ENCODE measurements around the gene TP53TG5. TPM values are rescaled to one million over a fixed set of nuclear protein-coding genes. Genes with fewer than 3 reads are reported as not detected.

Gene TP53TG5
- total and polyA plus RNA-seq, 2 of the 8 experiments (the other 6 are each of a cell fraction or from before 2014, with no cell fraction given): not detected

GRCh38 chr20:45427236-45428149, 49.4 kb upstream of the TP53TG5 start (continued):
- no peak for TF ChIP-seq CHD7 (IDR thresholded peaks at IDR 0.05; ENCODE audit: insufficient replicate concordance, low read length)
- TF ChIP-seq, protein P1, sequence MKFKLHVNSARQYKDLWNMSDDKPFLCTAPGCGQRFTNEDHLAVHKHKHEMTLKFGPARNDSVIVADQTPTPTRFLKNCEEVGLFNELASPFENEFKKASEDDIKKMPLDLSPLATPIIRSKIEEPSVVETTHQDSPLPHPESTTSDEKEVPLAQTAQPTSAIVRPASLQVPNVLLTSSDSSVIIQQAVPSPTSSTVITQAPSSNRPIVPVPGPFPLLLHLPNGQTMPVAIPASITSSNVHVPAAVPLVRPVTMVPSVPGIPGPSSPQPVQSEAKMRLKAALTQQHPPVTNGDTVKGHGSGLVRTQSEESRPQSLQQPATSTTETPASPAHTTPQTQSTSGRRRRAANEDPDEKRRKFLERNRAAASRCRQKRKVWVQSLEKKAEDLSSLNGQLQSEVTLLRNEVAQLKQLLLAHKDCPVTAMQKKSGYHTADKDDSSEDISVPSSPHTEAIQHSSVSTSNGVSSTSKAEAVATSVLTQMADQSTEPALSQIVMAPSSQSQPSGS (IDR thresholded peaks at IDR 0.05; ENCODE audit: low read length): no peak
- no peak for TF ChIP-seq TAF7 (optimal IDR thresholded peaks at IDR 0.05; ENCODE audit: borderline replicate concordance, low read depth, low read length)
- TF ChIP-seq CEBPB (IDR thresholded peaks at IDR 0.05; ENCODE audit: low read depth, low read length): no peak
- TF ChIP-seq CHD1 (IDR thresholded peaks at IDR 0.05; ENCODE audit: low read depth, low read length): no peak
- TF ChIP-seq TCF12 (IDR thresholded peaks at IDR 0.05; ENCODE audit: low read depth, low read length): no peak

Measured in H1 (cell line).